Panc1 (cell line): ENCODE measurements around the gene MTMR11.
"Not testable (repeated sequence)": the region's sequence is repeated elsewhere in the genome, so short reads cannot be mapped to it uniquely, and the experiment has no call there.

ENCODE experiments used
- CTCF ChIP-seq: fragments of 450-650 bp; IDR thresholded peaks from 2 replicates; pipeline ENCODE4 v1.5.1; 2017; ENCODE audit warnings: mild to moderate bottlenecking
- POLR2AphosphoS5 ChIP-seq: IDR thresholded peaks from 2 replicates; pipeline ENCODE4 v1.6.1; 2012; ENCODE audit warnings: mild to moderate bottlenecking, low read depth, low read length, moderate library complexity
- REST ChIP-seq, 2 experiments: IDR thresholded peaks; 2 replicates each; pipeline ENCODE4 v1.6.1; 2011 to 2012; ENCODE audit warnings: low read depth in 2 of 2, control low read depth in 1 of 2, low read length in 1 of 2, mild to moderate bottlenecking in 1 of 2, moderate library complexity in 1 of 2; ENCODE audit not compliant: insufficient read depth in 1 of 2
- SIN3A ChIP-seq: IDR thresholded peaks from 2 replicates; pipeline ENCODE4 v1.6.1; 2012; ENCODE audit warnings: low read depth, mild to moderate bottlenecking, low read length, moderate library complexity, borderline replicate concordance; ENCODE audit not compliant: insufficient read depth

- not testable (repeated sequence) for TF ChIP-seq CTCF; REST (IDR thresholded peaks at IDR 0.05; ENCODE audit: insufficient read depth in 1 of 2, low read depth in 2 of 2, low read length in 1 of 2); SIN3A; POLR2AphosphoS5
Measured at GRCh38 chr1:149886121-149886395, 50.6 kb downstream of the MTMR11 start.
